ENCODE results near the gene GSG1L2. TPM values are rescaled to one million over a fixed set of nuclear protein-coding genes. Genes with fewer than 3 reads are reported as not detected.

Gene GSG1L2
- total and polyA plus RNA-seq, 2 of the 4 experiments (the other 2 are of a cell fraction): not detected

DNA sequence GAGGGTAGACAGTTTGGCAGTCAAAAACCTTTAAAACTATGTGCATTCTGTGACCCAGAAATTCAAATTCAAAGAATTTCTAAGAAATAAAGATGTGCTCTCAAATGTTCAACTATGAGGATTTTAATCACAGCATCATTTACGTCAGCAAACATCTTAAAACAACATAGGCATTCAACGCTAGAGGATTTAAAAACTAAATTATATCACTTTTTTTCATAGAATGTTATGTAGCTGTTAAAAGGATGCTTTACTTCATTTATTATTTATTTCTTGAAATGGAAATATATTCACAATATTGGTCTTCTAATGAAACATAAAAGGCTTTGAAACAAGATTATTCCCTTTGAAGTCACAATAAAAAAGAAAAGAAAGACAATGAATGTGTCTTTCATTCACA, 7.5 kb upstream of the GSG1L2 start:
- Histone ChIP-seq H3K9me1 (ENCODE audit: insufficient read depth, low read length) (no peaks in the 10 kb centered on the region), H2AK5ac (ENCODE audit: low read depth, low read length) (no peak overlapping the region), H3K14ac (replicated peaks; ENCODE audit: low read depth, low read length) (no peak overlapping the region), H3K23ac (ENCODE audit: low read depth, low read length) (no peak overlapping the region), H3K27ac (ENCODE audit: insufficient read depth, low read length) (no peak overlapping the region), H4K91ac (ENCODE audit: insufficient read depth, low read depth, low read length) (no peak overlapping the region), H3K79me1 (ENCODE audit: low read depth in 1 of 2, low read length in 2 of 2) (no peaks in the 10 kb centered on the region), H2BK20ac (ENCODE audit: low read depth, low read length) (no peak overlapping the region), H3K9ac (ENCODE audit: low read depth, low read length) (no peak overlapping the region), H2BK120ac (ENCODE audit: low read depth, low read length) (no peak overlapping the region), H4K5ac (ENCODE audit: low read depth, low read length) (no peak overlapping the region), H2AK9ac (replicated peaks; ENCODE audit: low read depth, low read length, poor library complexity) (no peak overlapping the region), H2BK15ac (ENCODE audit: low read depth, low read length) (no peak overlapping the region), H3K56ac (ENCODE audit: extremely low read depth, insufficient read depth, low read length) (no peak overlapping the region), H3K4ac (ENCODE audit: low read depth, low read length) (no peak overlapping the region), H3K27me3 (ENCODE audit: control insufficient read depth, insufficient read depth, low read length) (no peaks in the 10 kb centered on the region), H3K4me3 (ENCODE audit: insufficient read depth, low read depth, low read length) (no peak overlapping the region), H2BK5ac (ENCODE audit: low read depth, low read length, poor library complexity, severe bottlenecking) (no peak overlapping the region), H4K20me1 (ENCODE audit: insufficient read depth, low read length) (no peaks in the 10 kb centered on the region), H3K9me3 (ENCODE audit: control insufficient read depth, insufficient read depth, low read length) (no peaks in the 10 kb centered on the region), H3K36me3 (ENCODE audit: control insufficient read depth, insufficient read depth, low read length) (no peaks in the 10 kb centered on the region), H4K8ac (ENCODE audit: low read depth in 2 of 2, low read length in 2 of 2) (no peak overlapping the region), H3K4me2 (ENCODE audit: low read depth, low read length) (no peak overlapping the region), H3K4me1 (ENCODE audit: control insufficient read depth, insufficient read depth, low read length) (peaks cover 3% of the 10 kb centered on the region; the same call in 1 of the 2 replicates), H3K18ac (ENCODE audit: low read depth, low read length) (no peak overlapping the region), H2AFZ (replicated peaks; ENCODE audit: low read length, poor library complexity) (no peak overlapping the region)
- ATAC-seq (ENCODE audit: low read depth): no peak
- dilution Hi-C loops (cut with HindIII; ENCODE audit: low sequenced_read_pairs, unreplicated experiment): no loop called here
- DNase-seq: no peak
- in situ Hi-C loops (cut with MboI; ENCODE audit: low sequenced_read_pairs): no loop called here
- TF ChIP-seq SMC3 (IDR thresholded peaks at IDR 0.05; ENCODE audit: low read depth, low read length): no peak
- TF ChIP-seq RFX5 (IDR thresholded peaks at IDR 0.05; ENCODE audit: low read depth, low read length): no peak
- TF ChIP-seq CEBPB (IDR thresholded peaks at IDR 0.05; ENCODE audit: low read depth, low read length): no peak
- TF ChIP-seq, protein P1, sequence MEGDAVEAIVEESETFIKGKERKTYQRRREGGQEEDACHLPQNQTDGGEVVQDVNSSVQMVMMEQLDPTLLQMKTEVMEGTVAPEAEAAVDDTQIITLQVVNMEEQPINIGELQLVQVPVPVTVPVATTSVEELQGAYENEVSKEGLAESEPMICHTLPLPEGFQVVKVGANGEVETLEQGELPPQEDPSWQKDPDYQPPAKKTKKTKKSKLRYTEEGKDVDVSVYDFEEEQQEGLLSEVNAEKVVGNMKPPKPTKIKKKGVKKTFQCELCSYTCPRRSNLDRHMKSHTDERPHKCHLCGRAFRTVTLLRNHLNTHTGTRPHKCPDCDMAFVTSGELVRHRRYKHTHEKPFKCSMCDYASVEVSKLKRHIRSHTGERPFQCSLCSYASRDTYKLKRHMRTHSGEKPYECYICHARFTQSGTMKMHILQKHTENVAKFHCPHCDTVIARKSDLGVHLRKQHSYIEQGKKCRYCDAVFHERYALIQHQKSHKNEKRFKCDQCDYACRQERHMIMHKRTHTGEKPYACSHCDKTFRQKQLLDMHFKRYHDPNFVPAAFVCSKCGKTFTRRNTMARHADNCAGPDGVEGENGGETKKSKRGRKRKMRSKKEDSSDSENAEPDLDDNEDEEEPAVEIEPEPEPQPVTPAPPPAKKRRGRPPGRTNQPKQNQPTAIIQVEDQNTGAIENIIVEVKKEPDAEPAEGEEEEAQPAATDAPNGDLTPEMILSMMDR (conservative IDR thresholded peaks at IDR 0.05; ENCODE audit: low read depth, low read length): no peak
- no peak for TF ChIP-seq MAFK (IDR thresholded peaks at IDR 0.05; ENCODE audit: low read depth, low read length)
- TF ChIP-seq POLR2A (IDR thresholded peaks at IDR 0.05; ENCODE audit: low read depth, low read length): no peak
- TF ChIP-seq FOS (IDR thresholded peaks at IDR 0.05; ENCODE audit: low read depth, low read length): no peak
- no peak for TF ChIP-seq RAD21 (IDR thresholded peaks at IDR 0.05; ENCODE audit: low read length)
- TF ChIP-seq CHD1 (IDR thresholded peaks at IDR 0.05; ENCODE audit: low read depth, low read length): no peak
- intact Hi-C loops (cut with micrococcal nuclease): no loop called here
- ChIA-PET POLR2A (ENCODE audit: unreplicated experiment) (no interaction called here), CTCF (interaction anchor here (0.5 kb wide), 1 partner anchor 10 kb away, joined by 4 read pairs; no protein-coding TSS in a partner anchor)
- BruUV-seq (replicated peaks): no TSS peak
- no CpG with 5 or more reads among the region's 2 CpGs for WGBS, 2 experiments (ENCODE audit: extremely low coverage in 2 of 2, insufficient read length in 1 of 2)

All from IMR-90 (cell line).